Endothelial cell (in vitro differentiated cells): ENCODE measurements around the gene UBXN4. TPM values are rescaled to one million over a fixed set of nuclear protein-coding genes. Genes with fewer than 3 reads are reported as not detected.
A peak's percentile ranks its signal among the peaks of the same experiment; 100 is the strongest.

ENCODE experiments used
- DNase-seq: peaks from one replicate; pipeline ENCODE4 v3.0.0; 2021; ENCODE audit warnings: low spot score
- H3K27ac Mint-ChIP-seq: one replicate; pipeline ENCODE4 v1.8.0; 2021; ENCODE audit warnings: mixed read lengths, inconsistent platforms; ENCODE audit not compliant: unreplicated experiment
- H3K27me3 Mint-ChIP-seq: one replicate; pipeline ENCODE4 v1.8.0; 2021; ENCODE audit warnings: mild to moderate bottlenecking, moderate library complexity, mixed read lengths, inconsistent platforms; ENCODE audit not compliant: unreplicated experiment
- H3K36me3 Mint-ChIP-seq: one replicate; pipeline ENCODE4 v1.8.0; 2021; ENCODE audit warnings: mild to moderate bottlenecking, low read depth, mixed read lengths, inconsistent platforms; ENCODE audit not compliant: unreplicated experiment
- H3K4me1 Mint-ChIP-seq: one replicate; pipeline ENCODE4 v1.8.0; 2021; ENCODE audit warnings: mild to moderate bottlenecking, mixed read lengths, inconsistent platforms; ENCODE audit not compliant: unreplicated experiment
- H3K4me3 Mint-ChIP-seq: one replicate; pipeline ENCODE4 v1.8.0; 2021; ENCODE audit warnings: mild to moderate bottlenecking, mixed read lengths, inconsistent platforms; ENCODE audit not compliant: unreplicated experiment
- H3K9me3 Mint-ChIP-seq: one replicate; pipeline ENCODE4 v1.8.0; 2021; ENCODE audit warnings: mixed read lengths, inconsistent platforms; ENCODE audit not compliant: unreplicated experiment
- total RNA-seq: library from RNA; stranded (reverse); fragmentation: NEBNext Ultra II Directional; extraction: Animal tissue kit (Norgen Biotek cat#: 25700); gene quantifications from one replicate; pipeline ENCODE4 v1.2.1, GENCODE V29; 2021; ENCODE audit not compliant: unreplicated experiment
- TF ChIP-seq, protein P1 (sequence below): fragments of 200-600 bp; sonication (generic); IDR thresholded peaks from one replicate; pipeline ENCODE4 v1.5.0; 2021; ENCODE audit warnings: antibody characterized with exemption; ENCODE audit not compliant: unreplicated experiment

UBXN4 gene
- total RNA-seq, 1 donor from 2014 or later = 101 TPM

DNA sequence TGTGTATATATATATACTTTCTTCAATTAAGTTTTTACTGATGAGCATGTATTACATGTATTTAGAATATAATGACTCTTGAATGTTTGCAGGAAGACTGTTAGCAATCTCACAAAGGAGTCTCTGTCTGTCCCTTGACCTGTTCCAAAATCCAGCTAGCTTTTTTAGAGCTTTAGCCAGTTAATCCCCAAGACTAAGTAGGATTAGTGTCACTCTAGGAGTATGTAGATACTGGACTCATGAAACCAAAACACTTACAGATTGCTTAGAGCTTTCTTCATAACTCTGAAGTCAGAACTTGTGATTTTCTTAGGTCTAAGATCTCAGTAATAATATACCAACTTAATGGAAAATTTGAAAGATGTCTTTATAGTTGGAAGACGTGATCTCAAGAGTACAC is 2.2 kb downstream of the UBXN4 start:
- Mint-ChIP-seq H3K27ac (peak overlapping the region; percentile 55), H3K36me3 (peaks cover 16% of the 10 kb centered on the region), H3K9me3 (no peaks in the 10 kb centered on the region), H3K27me3 (peaks cover 7% of the 10 kb centered on the region), H3K4me3 (peak overlapping the region; percentile 78), H3K4me1 (peaks cover 30% of the 10 kb centered on the region)
- TF ChIP-seq, protein P1, sequence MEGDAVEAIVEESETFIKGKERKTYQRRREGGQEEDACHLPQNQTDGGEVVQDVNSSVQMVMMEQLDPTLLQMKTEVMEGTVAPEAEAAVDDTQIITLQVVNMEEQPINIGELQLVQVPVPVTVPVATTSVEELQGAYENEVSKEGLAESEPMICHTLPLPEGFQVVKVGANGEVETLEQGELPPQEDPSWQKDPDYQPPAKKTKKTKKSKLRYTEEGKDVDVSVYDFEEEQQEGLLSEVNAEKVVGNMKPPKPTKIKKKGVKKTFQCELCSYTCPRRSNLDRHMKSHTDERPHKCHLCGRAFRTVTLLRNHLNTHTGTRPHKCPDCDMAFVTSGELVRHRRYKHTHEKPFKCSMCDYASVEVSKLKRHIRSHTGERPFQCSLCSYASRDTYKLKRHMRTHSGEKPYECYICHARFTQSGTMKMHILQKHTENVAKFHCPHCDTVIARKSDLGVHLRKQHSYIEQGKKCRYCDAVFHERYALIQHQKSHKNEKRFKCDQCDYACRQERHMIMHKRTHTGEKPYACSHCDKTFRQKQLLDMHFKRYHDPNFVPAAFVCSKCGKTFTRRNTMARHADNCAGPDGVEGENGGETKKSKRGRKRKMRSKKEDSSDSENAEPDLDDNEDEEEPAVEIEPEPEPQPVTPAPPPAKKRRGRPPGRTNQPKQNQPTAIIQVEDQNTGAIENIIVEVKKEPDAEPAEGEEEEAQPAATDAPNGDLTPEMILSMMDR = no peak
- DNase-seq = no peak

DNA sequence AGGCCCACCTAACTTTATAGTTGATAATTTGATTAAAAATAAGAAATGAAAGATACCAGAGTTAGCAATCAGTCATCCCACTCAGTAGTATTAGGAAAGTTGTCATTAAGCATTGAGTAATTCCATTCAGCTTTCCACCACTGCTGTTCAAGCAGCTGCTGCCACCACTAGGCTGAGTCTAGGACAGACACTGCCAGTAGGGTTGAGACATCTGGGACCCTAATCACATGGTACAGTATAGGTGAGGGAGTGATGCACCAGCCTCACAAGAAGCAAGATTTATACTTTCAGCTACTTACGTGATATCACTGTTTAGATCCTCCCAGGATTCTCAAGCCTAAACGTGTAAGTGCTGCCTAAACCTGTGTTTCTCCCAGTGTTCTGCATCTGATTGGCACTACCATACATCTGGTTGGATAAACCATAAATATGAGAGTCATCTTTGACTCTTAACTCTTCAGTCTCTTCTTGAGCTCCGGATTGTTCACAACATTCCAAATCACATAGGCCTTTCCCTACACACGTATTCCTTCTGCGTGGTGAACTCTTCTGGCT is 3.2 kb downstream of the UBXN4 start:
- DNase-seq = peak; percentile 7
- Mint-ChIP-seq H3K27me3 (peaks cover 7% of the 10 kb centered on the region), H3K4me3 (peak overlapping the region; percentile 78), H3K9me3 (no peaks in the 10 kb centered on the region), H3K27ac (no peak overlapping the region), H3K36me3 (peaks cover 26% of the 10 kb centered on the region), H3K4me1 (peaks cover 32% of the 10 kb centered on the region)
- TF ChIP-seq, protein P1 = no peak

DNA sequence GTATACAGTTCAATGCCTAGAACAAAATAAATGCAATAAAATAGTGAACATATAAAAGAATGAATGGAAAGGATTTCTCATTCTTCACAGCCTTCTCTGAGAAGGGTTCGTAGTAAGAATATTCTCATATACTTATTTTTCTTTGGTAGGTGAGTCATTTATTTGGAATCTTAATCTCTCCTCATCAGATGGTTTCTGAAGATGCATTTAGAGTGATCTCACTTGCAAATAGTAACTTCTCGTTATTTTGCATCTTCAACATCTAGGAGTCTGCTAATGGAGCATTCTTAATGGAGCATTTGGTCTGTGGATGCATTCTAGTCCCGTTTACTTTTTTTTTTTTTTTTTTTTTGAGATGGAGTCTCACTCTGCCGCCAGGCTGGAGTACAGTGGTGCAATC is 3.9 kb downstream of the UBXN4 start:
- Mint-ChIP-seq H3K27me3 (peaks cover 7% of the 10 kb centered on the region), H3K4me3 (no peak overlapping the region), H3K36me3 (peaks cover 29% of the 10 kb centered on the region), H3K9me3 (no peaks in the 10 kb centered on the region), H3K27ac (no peak overlapping the region), H3K4me1 (peaks cover 32% of the 10 kb centered on the region)
- TF ChIP-seq, protein P1 = no peak
- no peak for DNase-seq

DNA sequence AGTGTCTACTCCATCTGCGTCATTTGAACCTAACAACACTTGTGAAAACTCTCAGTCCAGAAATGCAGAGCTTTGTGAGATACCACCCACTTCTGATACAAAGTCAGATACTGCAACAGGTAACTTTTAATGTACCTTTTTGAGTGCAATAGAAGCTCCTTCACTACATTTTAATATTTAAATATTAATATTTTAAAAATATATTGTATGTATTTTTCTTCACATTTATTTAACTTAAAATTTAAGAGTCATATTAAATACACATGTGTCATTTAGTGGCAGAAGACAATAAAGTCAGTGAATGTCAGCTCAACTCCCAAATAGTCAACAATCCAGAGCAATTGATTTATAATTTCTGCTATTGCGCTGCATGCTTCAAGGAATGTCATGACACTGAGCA is 13.9 kb downstream of the UBXN4 start:
- no peaks in the 10 kb centered on the region for H3K9me3 Mint-ChIP-seq
- H3K4me1 Mint-ChIP-seq = peaks cover 6% of the 10 kb centered on the region
- no peak overlapping the region for H3K4me3 Mint-ChIP-seq
- no peak overlapping the region for H3K27ac Mint-ChIP-seq
- no peak for DNase-seq
- H3K36me3 Mint-ChIP-seq = peaks cover 37% of the 10 kb centered on the region
- TF ChIP-seq, protein P1 = no peak
- no peaks in the 10 kb centered on the region for H3K27me3 Mint-ChIP-seq

DNA sequence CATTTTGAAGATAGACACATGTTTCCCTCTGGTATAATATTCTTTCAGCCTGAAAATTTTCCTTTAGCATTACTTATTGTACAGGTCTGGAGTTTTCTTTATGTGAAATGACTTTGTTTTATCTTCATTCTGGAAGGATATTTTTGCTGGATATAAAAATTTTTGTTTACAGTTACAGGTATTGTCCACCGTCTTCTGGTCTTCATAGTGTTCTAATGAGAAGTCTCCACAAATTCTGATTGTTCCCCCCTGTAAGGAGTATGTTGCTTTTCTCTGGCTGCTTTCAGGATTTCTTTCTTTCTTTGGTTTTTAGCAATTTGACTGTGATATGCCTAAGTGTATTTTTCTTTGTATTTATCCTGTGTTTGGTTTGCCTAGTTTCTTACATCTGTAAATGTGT is 15.0 kb downstream of the UBXN4 start:
- Mint-ChIP-seq H3K4me1 (peaks cover 15% of the 10 kb centered on the region), H3K27ac (no peak overlapping the region), H3K4me3 (peak overlapping the region; percentile 62), H3K27me3 (no peaks in the 10 kb centered on the region), H3K36me3 (peaks cover 37% of the 10 kb centered on the region), H3K9me3 (no peaks in the 10 kb centered on the region)
- TF ChIP-seq, protein P1 = no peak
- DNase-seq = no peak
